Activated T-cell treated with anti-CD3 and anti-CD28 coated beads for 1 hour (primary cell): Measurements from ENCODE around the gene SLC25A51.

Experiments used
- DNase-seq: peaks from one replicate; pipeline ENCODE4 v3.0.0-alpha.2; 2020; ENCODE audit warnings: low read depth

Gene SLC25A51

GRCh38 chr9:37937366-37937765 lies 33.4 kb upstream of the SLC25A51 start:
- DNase-seq: no peak

- DNase-seq: no peak
Observed at GRCh38 chr9:37936965-37937364, 33.0 kb upstream of the SLC25A51 start.

- no peak for DNase-seq
Observed at GRCh38 chr9:37936376-37936775, 32.4 kb upstream of the SLC25A51 start.

DNA sequence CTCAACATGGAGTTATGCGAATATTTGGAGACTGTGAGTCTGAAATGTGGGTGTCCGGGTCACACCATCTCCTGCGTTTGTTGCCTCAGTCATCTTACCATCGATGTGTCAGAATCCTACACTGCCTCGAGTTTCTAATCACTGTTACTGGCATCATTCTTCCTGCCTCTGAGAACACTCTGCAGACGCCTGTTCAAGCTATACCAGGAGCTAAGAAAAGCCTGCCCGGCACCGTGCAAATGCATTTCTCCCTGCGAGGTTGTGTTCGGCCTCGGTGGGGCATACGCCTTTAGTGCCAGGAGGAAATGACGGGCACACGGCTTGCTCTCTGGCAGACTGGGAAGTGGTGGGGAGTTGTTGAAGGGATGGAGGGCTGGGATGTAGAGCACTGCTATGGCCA lies 31.2 kb upstream of the SLC25A51 start:
- no peak for DNase-seq

- DNase-seq: no peak
Observed at GRCh38 chr9:37931592-37931991, 27.7 kb upstream of the SLC25A51 start.

- no peak for DNase-seq
Observed at GRCh38 chr9:37929441-37929895, 25.5 kb upstream of the SLC25A51 start.

GRCh38 chr9:37928552-37929430 lies 24.9 kb upstream of the SLC25A51 start:
- no peak for DNase-seq

- DNase-seq: no peak
Observed at GRCh38 chr9:37927601-37928551, 23.9 kb upstream of the SLC25A51 start.

- DNase-seq: no peak
Observed at GRCh38 chr9:37927132-37927531, 23.2 kb upstream of the SLC25A51 start.

DNA sequence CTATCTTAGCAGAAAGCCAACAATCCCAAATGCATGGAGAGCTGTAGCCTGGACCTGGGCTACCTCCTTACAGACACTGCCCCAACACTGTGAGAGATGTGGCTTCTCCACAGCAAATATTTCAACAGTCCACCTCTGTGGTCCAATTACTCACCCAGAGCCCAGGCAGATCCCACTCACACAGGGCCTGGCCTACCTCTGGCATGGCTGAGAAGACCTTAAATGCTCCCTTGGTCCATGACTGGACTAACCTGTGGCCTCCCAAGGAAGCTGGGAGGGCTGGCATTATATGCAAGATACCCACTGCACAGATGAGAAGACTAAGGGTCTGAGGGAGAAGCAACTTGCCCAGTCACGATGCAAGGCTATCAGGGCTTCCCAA lies 22.8 kb upstream of the SLC25A51 start:
- no peak for DNase-seq

DNA sequence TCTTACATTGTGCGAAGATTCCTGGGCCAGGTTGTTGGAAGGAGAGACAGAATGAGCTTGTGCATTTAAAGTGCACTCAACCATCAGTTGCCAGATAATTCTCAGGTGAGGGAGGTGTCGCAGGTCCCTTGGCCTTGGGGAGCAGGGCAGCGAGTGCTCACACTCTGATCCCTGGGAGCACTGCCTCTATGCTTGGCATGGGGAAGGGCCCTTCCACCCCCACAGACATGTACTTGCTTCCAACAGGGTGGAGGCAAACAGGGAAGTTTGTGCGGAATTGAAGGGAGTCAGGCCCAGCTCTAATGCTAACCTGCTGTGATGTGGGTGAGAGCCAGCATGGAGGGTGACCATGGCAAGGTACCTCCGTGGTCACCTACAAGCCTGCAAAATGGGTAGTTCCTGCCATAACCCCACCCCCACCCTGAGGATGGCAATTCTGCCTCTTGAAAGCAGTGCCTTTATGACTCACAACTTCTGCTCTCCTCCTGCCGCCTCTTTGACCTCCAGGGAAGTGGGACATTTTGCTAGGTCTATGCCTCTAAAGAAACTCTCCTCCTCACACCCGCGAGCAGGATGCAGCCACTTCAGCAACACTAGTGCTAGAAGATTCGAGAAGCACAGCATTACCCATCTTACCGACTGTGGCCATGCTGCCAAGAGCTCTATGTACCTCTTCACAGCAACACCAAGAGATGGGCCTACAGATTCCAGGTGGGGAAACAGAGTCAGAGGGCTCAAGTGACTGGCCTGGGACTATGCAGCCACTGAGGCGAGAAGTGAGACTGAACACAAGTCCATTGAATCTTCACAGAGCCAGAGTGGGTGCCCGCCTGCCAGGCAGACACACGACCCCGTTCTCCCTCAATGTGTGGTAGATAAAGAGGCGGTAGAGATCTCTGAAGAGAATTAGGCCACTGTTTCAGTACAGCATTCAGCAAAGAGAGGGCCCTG lies 22.1 kb upstream of the SLC25A51 start:
- DNase-seq: no peak

DNA sequence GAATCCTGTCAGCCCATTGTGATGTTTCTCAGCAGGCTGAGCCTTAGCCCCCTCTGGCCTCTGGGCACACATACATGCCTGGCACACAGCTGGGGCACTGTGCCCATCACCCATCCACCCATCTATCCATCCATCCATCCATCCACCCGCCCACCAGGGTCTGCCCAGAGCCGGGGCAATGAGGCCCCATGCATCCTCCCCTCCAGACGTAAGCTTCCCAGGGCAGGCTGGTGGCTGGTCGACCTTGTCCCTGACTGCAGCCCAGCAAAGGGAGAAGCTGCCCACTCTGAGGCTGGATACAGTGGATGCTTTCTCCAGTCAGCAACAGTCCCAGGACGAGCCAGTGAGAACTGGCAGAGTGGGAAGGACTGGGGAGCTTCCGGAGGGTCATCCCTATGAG lies 21.1 kb upstream of the SLC25A51 start:
- DNase-seq: no peak

- DNase-seq: no peak
Observed at GRCh38 chr9:37924538-37924937, 20.6 kb upstream of the SLC25A51 start.

DNA sequence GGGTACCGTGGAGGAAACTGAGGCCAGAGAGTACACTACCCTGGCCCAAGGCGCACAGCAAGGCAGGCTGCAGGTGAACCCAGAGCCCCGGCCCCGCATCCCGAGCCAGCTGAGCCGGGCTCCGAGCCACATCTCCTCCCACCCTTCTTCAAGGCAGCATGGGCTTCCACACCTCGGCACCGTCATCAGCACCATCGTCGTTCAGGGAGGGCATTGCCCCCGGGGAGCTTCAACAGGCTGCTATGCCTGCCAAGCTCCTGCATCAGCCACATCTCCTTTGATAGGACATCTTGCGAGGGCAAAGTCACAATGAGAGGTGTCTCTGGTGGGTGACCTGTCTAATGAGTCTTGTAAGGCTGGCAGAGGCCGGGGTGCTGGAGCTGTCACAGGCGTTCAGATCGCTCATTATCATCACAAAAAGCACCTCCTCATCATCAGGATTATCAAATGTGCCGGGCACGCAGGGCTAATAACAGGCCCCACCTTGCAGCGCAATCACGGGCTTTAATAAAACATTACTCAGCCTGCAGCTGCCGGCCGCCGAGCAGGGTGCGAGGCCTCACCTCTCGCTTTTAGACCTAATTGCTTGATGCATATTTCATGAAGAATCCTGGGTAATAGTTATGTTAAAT lies 20.0 kb upstream of the SLC25A51 start:
- no peak for DNase-seq

DNA sequence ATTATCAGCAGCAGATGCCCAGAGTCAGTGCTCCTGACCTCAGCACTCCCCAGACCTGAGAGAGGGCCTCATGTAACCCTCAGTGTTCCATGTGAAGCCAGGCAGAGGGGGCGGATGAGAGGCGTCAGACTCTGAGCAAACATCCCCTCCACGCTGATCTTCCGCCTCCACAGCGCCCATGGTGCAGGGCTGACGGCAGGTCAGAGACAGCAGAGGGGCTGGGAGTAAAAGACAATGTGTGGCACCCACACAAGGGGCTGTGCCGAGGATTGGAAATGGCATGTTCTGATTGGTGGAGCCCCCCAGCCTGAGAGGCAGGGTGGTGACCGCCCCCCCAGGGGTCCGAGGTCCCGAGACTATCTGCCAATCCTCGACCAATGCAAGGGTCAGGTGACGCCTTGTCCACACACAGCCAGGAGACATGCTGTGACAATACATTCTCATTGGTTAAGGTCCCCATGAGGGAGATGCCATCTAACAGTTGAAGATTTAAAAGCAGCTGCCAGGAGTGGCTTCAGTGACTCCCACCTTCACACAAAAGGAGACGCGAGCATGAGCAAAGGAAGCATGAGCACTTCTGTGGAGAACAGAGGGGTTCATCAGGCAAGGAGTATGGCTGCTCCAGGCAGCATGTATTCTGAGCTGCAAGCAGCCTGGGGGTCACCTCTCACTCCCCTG lies 19.3 kb upstream of the SLC25A51 start:
- no peak for DNase-seq

GRCh38 chr9:37922363-37923117 lies 18.6 kb upstream of the SLC25A51 start:
- no peak for DNase-seq

DNA sequence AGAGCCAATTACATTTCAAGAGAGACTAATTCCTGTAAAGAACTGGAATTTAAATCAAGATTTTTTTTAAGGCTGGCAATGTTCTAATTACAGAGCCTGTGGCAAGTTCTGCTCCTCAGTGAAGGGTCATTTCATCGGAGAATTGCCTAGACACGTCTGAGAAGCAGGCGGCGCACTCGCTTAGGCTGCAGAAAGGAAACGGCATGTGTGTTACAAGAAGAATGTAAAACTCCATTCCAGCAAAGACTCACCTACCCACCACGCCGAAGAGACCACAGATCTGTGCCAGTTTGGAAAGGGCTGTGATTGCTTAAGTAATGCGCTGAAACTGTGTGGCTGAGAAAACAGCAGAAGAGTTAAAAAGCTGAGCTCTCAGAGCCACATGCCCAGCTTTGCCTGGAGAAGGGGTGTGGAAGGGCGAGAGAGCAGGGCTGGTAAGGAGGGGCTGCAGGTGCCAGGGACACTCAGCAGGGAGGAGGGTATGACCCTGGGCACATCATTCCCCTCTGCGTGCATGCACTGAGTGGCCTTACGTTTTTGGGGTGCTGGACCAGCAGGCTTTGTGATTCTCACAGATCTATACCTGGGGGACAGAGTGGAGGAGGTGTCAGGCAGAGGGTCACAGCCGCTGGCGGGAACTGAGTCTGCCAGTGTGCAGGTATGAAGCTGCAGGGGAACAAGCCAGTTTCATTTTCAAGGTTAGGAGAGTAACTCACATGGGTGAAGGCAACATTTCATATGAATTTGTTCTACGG lies 17.8 kb upstream of the SLC25A51 start:
- DNase-seq: no peak

DNA sequence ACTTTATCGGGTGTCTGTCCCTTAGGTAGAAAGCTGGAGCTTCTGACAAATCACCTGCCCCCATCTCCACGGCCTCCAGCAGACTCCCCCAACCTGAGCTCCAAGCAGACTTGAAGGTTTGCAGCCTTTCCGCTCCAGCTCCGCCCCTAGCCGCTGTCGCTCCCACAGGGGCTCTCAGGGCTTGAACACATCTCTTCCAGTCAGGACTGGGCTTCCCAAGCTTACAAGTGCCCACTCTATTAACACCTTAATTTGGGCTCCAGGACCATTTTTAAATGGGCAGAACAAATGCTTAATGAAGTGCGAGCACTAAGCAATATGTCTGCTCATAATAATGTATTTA lies 17.2 kb upstream of the SLC25A51 start:
- DNase-seq: no peak

DNA sequence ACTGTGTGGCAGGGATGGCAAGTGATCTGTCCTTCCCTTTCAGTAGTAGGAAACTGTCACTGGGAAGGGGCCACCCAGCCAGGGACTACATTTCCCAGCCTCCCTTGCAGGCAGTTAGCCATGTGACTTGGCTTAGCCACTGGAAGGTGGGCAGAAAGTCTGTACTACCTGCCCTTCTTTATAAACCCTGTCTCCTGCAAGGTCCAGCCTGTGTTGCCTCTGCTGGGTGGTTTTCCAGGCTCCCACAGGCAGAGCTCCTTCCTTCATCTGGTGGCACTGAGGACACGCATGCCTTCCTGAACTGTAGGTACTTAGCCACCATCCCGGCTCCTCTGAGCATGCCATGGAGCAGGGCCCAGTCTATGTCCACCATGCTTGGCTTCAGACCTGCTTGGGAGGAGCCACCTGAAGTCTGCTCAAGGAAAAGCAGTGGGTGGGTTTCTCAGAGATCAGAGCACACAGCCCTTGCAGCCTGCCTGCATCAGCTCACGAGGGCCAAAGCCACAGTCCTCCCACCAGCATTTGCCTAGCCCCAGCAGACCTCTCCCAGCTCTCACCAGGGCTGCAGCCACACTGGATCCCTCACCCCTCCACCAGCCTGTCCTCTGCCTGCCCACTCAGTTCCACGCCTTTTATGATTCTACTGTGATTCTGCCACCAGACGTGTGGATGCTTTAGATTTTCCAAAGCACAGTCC lies 16.7 kb upstream of the SLC25A51 start:
- no peak for DNase-seq
